Thyroid gland (tissue), 4 donors: Measurements from ENCODE around the gene LRP8. TPM values are rescaled to one million over a fixed set of nuclear protein-coding genes. Genes with fewer than 3 reads are reported as not detected.

Experiments used
- DNase-seq, 2 donors: peaks; one replicate each; pipeline ENCODE4 v3.0.0-alpha.2; 2019
- H3K27ac ChIP-seq, 3 donors: fragments of 200-600 bp; sonication (generic); 1 replicate in 2 of 3; 2 replicates in 1 of 3; pipeline ENCODE4 v1.5.1; 2016 to 2019; ENCODE audit warnings: mild to moderate bottlenecking in 1 of 3, moderate library complexity in 1 of 3
- H3K27me3 ChIP-seq: fragments of 200-600 bp; sonication (generic); one replicate; pipeline ENCODE4 v1.5.1; 2019
- H3K36me3 ChIP-seq, 2 donors: fragments of 200-600 bp; sonication (generic); one replicate each; pipeline ENCODE4 v1.5.1; 2016 to 2019
- H3K4me1 ChIP-seq, 2 donors: fragments of 200-600 bp; sonication (generic); one replicate each; pipeline ENCODE4 v1.5.1; 2017 to 2019
- H3K4me3 ChIP-seq, 3 donors: fragments of 200-600 bp; sonication (generic); replicated peaks in 1 of 3; 1 replicate in 2 of 3; 2 replicates in 1 of 3; pipeline ENCODE4 v1.5.1; 2016; ENCODE audit warnings: mild to moderate bottlenecking in 1 of 3
- H3K9me3 ChIP-seq: fragments of 200-600 bp; sonication (generic); one replicate; pipeline ENCODE4 v1.5.1; 2017
- POLR2A ChIP-seq, 2 donors: fragments of 450-650 bp; IDR thresholded peaks; one replicate each; pipeline ENCODE4 v1.6.1; 2017; ENCODE audit warnings: antibody characterized with exemption in 2 of 2, mild to moderate bottlenecking in 2 of 2, moderate library complexity in 1 of 2
- WGBS, 2 donors: methylation state at CpG; one replicate each; pipeline ENCODE4 v1.1.5; 2017; 5-methylcytosine and 5-hydroxymethylcytosine counted together
- intact Hi-C: fragments of 100-400 bp; cut with DNase I; formaldehyde crosslinking; loops from one replicate; pipeline ENCODE4 v1.15.1; 2023
- total RNA-seq, 4 donors: library from RNA; depleted of rRNA; stranded (reverse); fragments of >200 nt; gene quantifications; one replicate each; pipeline ENCODE4 v1.2.3, GENCODE V29; 2016
- TF ChIP-seq, protein P1 (sequence below), 6 experiments: fragments of 200-600 bp in 3 of 6; fragments of 450-650 bp in 3 of 6; sonication (generic) in 3 of 6; IDR thresholded peaks; one replicate each; pipeline ENCODE4 v1.5.1; 2016 to 2019; ENCODE audit warnings: antibody characterized with exemption in 6 of 6, mild to moderate bottlenecking in 2 of 6, inconsistent platforms in 1 of 6, moderate library complexity in 1 of 6

The LRP8 gene
- total RNA-seq, 4 donors from 2014 or later: 92.8 to 200 (median 143) TPM

- TF ChIP-seq, protein P1, sequence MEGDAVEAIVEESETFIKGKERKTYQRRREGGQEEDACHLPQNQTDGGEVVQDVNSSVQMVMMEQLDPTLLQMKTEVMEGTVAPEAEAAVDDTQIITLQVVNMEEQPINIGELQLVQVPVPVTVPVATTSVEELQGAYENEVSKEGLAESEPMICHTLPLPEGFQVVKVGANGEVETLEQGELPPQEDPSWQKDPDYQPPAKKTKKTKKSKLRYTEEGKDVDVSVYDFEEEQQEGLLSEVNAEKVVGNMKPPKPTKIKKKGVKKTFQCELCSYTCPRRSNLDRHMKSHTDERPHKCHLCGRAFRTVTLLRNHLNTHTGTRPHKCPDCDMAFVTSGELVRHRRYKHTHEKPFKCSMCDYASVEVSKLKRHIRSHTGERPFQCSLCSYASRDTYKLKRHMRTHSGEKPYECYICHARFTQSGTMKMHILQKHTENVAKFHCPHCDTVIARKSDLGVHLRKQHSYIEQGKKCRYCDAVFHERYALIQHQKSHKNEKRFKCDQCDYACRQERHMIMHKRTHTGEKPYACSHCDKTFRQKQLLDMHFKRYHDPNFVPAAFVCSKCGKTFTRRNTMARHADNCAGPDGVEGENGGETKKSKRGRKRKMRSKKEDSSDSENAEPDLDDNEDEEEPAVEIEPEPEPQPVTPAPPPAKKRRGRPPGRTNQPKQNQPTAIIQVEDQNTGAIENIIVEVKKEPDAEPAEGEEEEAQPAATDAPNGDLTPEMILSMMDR (IDR thresholded peaks at IDR 0.05): no peak
- no peak for TF ChIP-seq POLR2A (IDR thresholded peaks at IDR 0.05)
- no peaks in the 10 kb centered on the region for H3K4me1 ChIP-seq
- H3K27me3 ChIP-seq: no peaks in the 10 kb centered on the region
- H3K36me3 ChIP-seq: no peaks in the 10 kb centered on the region
- no peak overlapping the region for H3K4me3 ChIP-seq
- no peak for DNase-seq
- intact Hi-C loops: no loop called here
- H3K9me3 ChIP-seq: no peaks in the 10 kb centered on the region
- H3K27ac ChIP-seq: no peak overlapping the region
- 78 to 81% methylated on average over 21 of the region's 21 CpGs for whole genome bisulfite sequencing, 2 donors
These were observed 20.9 kb upstream of the LRP8 start for GRCh38 chr1:53348486-53349368.

DNA sequence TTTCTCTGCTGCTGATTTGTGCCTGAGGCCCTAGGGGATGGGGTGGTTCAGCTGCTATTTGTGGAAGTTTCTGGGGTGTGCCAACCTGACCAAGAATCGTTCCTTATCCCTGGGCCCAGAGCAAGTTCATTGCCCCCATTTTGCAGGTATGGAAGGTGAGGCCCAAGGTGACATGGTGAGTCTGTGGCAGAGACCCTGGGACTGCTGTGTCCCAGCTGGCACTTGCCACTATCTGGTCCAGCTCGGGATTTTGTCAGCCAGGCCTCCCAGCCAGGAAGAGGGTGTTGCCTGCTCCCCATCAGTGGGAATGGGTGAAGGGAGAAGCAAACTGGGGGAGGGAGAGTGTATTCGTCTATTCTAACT lies 18.9 kb upstream of the LRP8 start:
- intact Hi-C loops: no loop called here
- Histone ChIP-seq H3K27me3 (no peaks in the 10 kb centered on the region), H3K9me3 (no peaks in the 10 kb centered on the region), H3K4me3 (no peak overlapping the region), H3K27ac (no peak overlapping the region), H3K4me1 (no peaks in the 10 kb centered on the region), H3K36me3 (no peaks in the 10 kb centered on the region)
- TF ChIP-seq POLR2A (IDR thresholded peaks at IDR 0.05): no peak
- TF ChIP-seq, protein P1 (IDR thresholded peaks at IDR 0.05): no peak
- no peak for DNase-seq
- 84 to 91% methylated on average over 3 of the region's 3 CpGs for WGBS, 2 donors

GRCh38 chr1:53345996-53346813 lies 18.3 kb upstream of the LRP8 start:
- H3K4me1 ChIP-seq: no peaks in the 10 kb centered on the region
- 89 to 91% methylated on average over 7 of the region's 7 CpGs for WGBS, 2 donors
- H3K27ac ChIP-seq: no peak overlapping the region
- H3K36me3 ChIP-seq: no peaks in the 10 kb centered on the region
- no peaks in the 10 kb centered on the region for H3K27me3 ChIP-seq
- DNase-seq: no peak
- intact Hi-C loops: no loop called here
- TF ChIP-seq, protein P1 (IDR thresholded peaks at IDR 0.05): no peak
- no peak for TF ChIP-seq POLR2A (IDR thresholded peaks at IDR 0.05)
- no peak overlapping the region for H3K4me3 ChIP-seq
- H3K9me3 ChIP-seq: no peaks in the 10 kb centered on the region

DNA sequence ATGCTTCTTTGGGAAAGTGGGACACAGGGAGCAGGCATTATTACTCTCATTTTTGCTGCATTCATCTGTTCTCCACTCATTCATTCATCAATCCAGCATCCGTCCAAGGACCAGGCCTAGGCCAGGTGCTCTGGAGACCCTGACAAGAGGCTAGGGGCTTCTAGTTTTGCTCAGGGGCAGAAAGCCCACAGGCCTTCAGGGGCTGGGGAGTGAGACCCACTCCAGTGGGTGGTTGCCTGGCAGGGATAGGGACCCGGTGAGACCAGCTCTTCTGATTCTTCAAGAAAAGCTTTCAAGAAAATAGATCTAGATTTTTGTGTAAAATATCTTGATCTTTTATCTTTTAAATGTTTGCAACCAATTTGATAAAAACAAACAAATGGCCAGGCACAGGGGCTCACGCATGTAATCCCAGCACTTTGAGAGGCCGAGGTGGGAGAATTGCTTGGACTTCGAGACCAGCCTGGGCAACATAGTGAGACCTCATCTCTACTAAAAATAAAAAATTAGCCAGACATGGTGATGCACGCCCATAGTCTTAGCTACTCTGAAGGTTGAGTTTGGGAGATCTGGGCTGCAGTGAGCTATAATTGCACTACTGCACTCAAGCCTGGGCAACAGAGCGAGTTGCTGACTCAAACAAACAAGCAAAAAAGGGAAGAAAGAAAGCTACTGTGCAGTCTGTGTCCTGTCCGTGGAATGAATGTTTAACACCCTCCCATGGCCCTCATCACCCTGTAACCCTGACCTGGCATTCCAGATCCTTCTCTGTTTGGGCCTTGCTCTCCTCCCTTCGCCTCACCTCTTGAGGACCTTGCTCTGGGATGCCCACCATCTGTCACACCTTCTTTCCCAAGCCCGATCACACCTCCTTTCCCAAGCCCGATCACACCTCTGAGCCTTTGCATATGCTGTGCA lies 17.3 kb upstream of the LRP8 start:
- no peaks in the 10 kb centered on the region for H3K27me3 ChIP-seq
- H3K4me3 ChIP-seq: no peak overlapping the region
- no peak for TF ChIP-seq POLR2A (IDR thresholded peaks at IDR 0.05)
- TF ChIP-seq, protein P1 (IDR thresholded peaks at IDR 0.05): no peak
- intact Hi-C loops: no loop called here
- H3K4me1 ChIP-seq: no peaks in the 10 kb centered on the region
- H3K9me3 ChIP-seq: no peaks in the 10 kb centered on the region
- H3K36me3 ChIP-seq: no peaks in the 10 kb centered on the region
- DNase-seq: no peak
- 91 to 96% methylated on average over 11 of the region's 11 CpGs for WGBS, 2 donors
- no peak overlapping the region for H3K27ac ChIP-seq
